GM12878 (cell line): ENCODE measurements around the gene EP400. TPM values are rescaled to one million over a fixed set of nuclear protein-coding genes. Genes with fewer than 3 reads are reported as not detected.

Experiments used
- BCL11A ChIP-seq: IDR thresholded peaks from 2 replicates; pipeline ENCODE4 v1.6.1; 2011; ENCODE audit warnings: low read depth, low read length
- BMI1 ChIP-seq: fragments of 450-650 bp; IDR thresholded peaks from 2 replicates; pipeline ENCODE4 v1.6.1; 2016; ENCODE audit warnings: mild to moderate bottlenecking, moderate library complexity, borderline replicate concordance
- IRF4 ChIP-seq: IDR thresholded peaks from 2 replicates; pipeline ENCODE4 v1.6.1; 2011; ENCODE audit warnings: low read depth, low read length
- MAX ChIP-seq: IDR thresholded peaks from 2 replicates; pipeline ENCODE4 v1.6.1; 2012; ENCODE audit warnings: low read depth, low read length, improper control_type of control experiment
- MYC ChIP-seq: IDR thresholded peaks from 2 replicates; pipeline ENCODE4 v1.6.1; 2011; ENCODE audit warnings: mild to moderate bottlenecking, low read length, moderate library complexity, inconsistent platforms; ENCODE audit not compliant: insufficient read depth, insufficient replicate concordance, insufficient read length, severe bottlenecking
- RUNX3 ChIP-seq: IDR thresholded peaks from 2 replicates; pipeline ENCODE4 v1.6.1; 2012; ENCODE audit warnings: low read length, inconsistent platforms
- SMAD1 ChIP-seq: fragments of 450-650 bp; IDR thresholded peaks from 2 replicates; pipeline ENCODE4 v1.6.1; 2018; ENCODE audit warnings: mild to moderate bottlenecking, low read depth; ENCODE audit not compliant: partially characterized antibody
- polyA plus RNA-seq, 11 experiments: library from polyadenylated mRNA; depleted of rRNA in 4 of 11; unstranded in 6 of 11; stranded (reverse) in 5 of 11; fragments of >200 nt; fragmentation: Nextera tagmentation in 4 of 11; fragmentation: Illumina TruSeq in 1 of 11; extraction: Ambion mirVana in 4 of 11; extraction: Trizol in 1 of 11; gene quantifications; 1 replicate in 1 of 11; 2 replicates in 10 of 11; pipeline versions ENCODE4 v1.2.1 to v1.2.3, GENCODE V29; 2011 to 2016; ENCODE audit warnings: inconsistent platforms in 2 of 11, missing spikeins in 2 of 11, low read depth in 1 of 11
- total RNA-seq, 4 experiments: library from RNA; depleted of rRNA in 3 of 4; stranded (reverse); fragments of >200 nt in 3 of 4; fragmentation: Illumina TruSeq in 1 of 4; extraction: Trizol in 1 of 4; gene quantifications; 2 replicates each; pipeline versions ENCODE4 v1.2.1 to v1.2.3, GENCODE V29; 2013 to 2021
- TF ChIP-seq, protein P1 (sequence below): IDR thresholded peaks from 2 replicates; pipeline ENCODE4 v1.6.1; 2012; ENCODE audit warnings: improper control_type of control experiment, low read depth, low read length; ENCODE audit not compliant: insufficient replicate concordance
- TF ChIP-seq, protein P2 (sequence below): fragments of 450-650 bp; IDR thresholded peaks from 2 replicates; pipeline ENCODE4 v1.6.1; 2017; ENCODE audit warnings: mild to moderate bottlenecking, low read depth, inconsistent platforms; ENCODE audit not compliant: poor library complexity, severe bottlenecking
- TF ChIP-seq, protein P3 (sequence below): IDR thresholded peaks from 2 replicates; pipeline ENCODE4 v1.6.1; 2011; ENCODE audit warnings: borderline replicate concordance, low read depth, mild to moderate bottlenecking, moderate library complexity, mixed read lengths, low read length; ENCODE audit not compliant: insufficient read depth; ENCODE audit errors: extremely low read length

Gene EP400
- total and polyA plus RNA-seq, 10 of the 15 experiments (the other 5 are each of a cell fraction or from before 2014, with no cell fraction given) = 3.8 to 44.2 (median 8.4) TPM

GRCh38 chr12:132095520-132096409, 146.0 kb downstream of the EP400 start (continued):
- TF ChIP-seq MAX (no peak), MYC (no peak), SMAD1 (no peak), IRF4 (no peak), BCL11A (no peak), RUNX3 (no peak), BMI1 (no peak)
- TF ChIP-seq, protein P1, sequence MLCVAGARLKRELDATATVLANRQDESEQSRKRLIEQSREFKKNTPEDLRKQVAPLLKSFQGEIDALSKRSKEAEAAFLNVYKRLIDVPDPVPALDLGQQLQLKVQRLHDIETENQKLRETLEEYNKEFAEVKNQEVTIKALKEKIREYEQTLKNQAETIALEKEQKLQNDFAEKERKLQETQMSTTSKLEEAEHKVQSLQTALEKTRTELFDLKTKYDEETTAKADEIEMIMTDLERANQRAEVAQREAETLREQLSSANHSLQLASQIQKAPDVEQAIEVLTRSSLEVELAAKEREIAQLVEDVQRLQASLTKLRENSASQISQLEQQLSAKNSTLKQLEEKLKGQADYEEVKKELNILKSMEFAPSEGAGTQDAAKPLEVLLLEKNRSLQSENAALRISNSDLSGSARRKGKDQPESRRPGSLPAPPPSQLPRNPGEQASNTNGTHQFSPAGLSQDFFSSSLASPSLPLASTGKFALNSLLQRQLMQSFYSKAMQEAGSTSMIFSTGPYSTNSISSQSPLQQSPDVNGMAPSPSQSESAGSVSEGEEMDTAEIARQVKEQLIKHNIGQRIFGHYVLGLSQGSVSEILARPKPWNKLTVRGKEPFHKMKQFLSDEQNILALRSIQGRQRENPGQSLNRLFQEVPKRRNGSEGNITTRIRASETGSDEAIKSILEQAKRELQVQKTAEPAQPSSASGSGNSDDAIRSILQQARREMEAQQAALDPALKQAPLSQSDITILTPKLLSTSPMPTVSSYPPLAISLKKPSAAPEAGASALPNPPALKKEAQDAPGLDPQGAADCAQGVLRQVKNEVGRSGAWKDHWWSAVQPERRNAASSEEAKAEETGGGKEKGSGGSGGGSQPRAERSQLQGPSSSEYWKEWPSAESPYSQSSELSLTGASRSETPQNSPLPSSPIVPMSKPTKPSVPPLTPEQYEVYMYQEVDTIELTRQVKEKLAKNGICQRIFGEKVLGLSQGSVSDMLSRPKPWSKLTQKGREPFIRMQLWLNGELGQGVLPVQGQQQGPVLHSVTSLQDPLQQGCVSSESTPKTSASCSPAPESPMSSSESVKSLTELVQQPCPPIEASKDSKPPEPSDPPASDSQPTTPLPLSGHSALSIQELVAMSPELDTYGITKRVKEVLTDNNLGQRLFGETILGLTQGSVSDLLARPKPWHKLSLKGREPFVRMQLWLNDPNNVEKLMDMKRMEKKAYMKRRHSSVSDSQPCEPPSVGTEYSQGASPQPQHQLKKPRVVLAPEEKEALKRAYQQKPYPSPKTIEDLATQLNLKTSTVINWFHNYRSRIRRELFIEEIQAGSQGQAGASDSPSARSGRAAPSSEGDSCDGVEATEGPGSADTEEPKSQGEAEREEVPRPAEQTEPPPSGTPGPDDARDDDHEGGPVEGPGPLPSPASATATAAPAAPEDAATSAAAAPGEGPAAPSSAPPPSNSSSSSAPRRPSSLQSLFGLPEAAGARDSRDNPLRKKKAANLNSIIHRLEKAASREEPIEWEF = no peak
- TF ChIP-seq, protein P2, sequence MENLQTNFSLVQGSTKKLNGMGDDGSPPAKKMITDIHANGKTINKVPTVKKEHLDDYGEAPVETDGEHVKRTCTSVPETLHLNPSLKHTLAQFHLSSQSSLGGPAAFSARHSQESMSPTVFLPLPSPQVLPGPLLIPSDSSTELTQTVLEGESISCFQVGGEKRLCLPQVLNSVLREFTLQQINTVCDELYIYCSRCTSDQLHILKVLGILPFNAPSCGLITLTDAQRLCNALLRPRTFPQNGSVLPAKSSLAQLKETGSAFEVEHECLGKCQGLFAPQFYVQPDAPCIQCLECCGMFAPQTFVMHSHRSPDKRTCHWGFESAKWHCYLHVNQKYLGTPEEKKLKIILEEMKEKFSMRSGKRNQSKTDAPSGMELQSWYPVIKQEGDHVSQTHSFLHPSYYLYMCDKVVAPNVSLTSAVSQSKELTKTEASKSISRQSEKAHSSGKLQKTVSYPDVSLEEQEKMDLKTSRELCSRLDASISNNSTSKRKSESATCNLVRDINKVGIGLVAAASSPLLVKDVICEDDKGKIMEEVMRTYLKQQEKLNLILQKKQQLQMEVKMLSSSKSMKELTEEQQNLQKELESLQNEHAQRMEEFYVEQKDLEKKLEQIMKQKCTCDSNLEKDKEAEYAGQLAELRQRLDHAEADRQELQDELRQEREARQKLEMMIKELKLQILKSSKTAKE = no peak
- TF ChIP-seq, protein P3, sequence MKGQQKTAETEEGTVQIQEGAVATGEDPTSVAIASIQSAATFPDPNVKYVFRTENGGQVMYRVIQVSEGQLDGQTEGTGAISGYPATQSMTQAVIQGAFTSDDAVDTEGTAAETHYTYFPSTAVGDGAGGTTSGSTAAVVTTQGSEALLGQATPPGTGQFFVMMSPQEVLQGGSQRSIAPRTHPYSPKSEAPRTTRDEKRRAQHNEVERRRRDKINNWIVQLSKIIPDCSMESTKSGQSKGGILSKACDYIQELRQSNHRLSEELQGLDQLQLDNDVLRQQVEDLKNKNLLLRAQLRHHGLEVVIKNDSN = no peak
- TF ChIP-seq, all 136 proteins: peak for 0
